CD4-positive, alpha-beta T cell (primary cell): Measurements from ENCODE around the gene HELZ. TPM values are rescaled to one million over a fixed set of nuclear protein-coding genes. Genes with fewer than 3 reads are reported as not detected.

ENCODE experiments used
- ATAC-seq: fragments of 200-7000 bp; cut with Tn5 transposase; one replicate; pipeline ENCODE4 v1.10.0; 2022; ENCODE audit warnings: mild to moderate bottlenecking; ENCODE audit not compliant: poor library complexity
- CTCF ChIA-PET: fragments of 350-600 bp; sonication (Branson Sonifier 250); formaldehyde crosslinking; loops from one replicate; lab custom pipeline; 2021; ENCODE audit warnings: antibody characterized with exemption, inconsistent platforms; lab: Charles Lee
- POLR2A ChIA-PET: fragments of 350-600 bp; sonication (Branson Sonifier 250); formaldehyde crosslinking; loops from one replicate; lab custom pipeline; 2021; ENCODE audit warnings: antibody characterized with exemption, inconsistent platforms; lab: Charles Lee
- DNase-seq, 14 experiments: peaks; one replicate each; pipeline ENCODE4 v3.0.0-alpha.2; 2013 to 2020; ENCODE audit warnings: mixed read lengths in 2 of 14
- H3K27ac ChIP-seq, 2 donors: one replicate each; pipeline versions ENCODE4 v1.5.1 to v1.7.0; 2013; ENCODE audit warnings: low read length in 2 of 2, low read depth in 1 of 2, mild to moderate bottlenecking in 1 of 2
- H3K27me3 ChIP-seq, 2 experiments: 1 replicate in 1 of 2; 2 replicates in 1 of 2; pipeline versions ENCODE4 v1.6.1 to v1.7.0; 2013; ENCODE audit warnings: low read length in 2 of 2, control low read depth in 1 of 2, mild to moderate bottlenecking in 1 of 2, moderate library complexity in 1 of 2; ENCODE audit not compliant: insufficient read depth in 2 of 2, control insufficient read depth in 1 of 2
- H3K36me3 ChIP-seq: one replicate; pipeline ENCODE4 v1.6.1; 2013; ENCODE audit warnings: low read length, control low read depth; ENCODE audit not compliant: insufficient read depth
- H3K4me1 ChIP-seq: one replicate; pipeline ENCODE4 v1.6.1; 2013; ENCODE audit warnings: low read length, control low read depth; ENCODE audit not compliant: insufficient read depth
- H3K4me3 ChIP-seq: one replicate; pipeline ENCODE4 v1.5.1; 2013; ENCODE audit warnings: mild to moderate bottlenecking, low read length, moderate library complexity
- H3K9me3 ChIP-seq, 2 experiments: 1 replicate in 1 of 2; 2 replicates in 1 of 2; pipeline versions ENCODE4 v1.6.1 to v1.7.0; 2013; ENCODE audit warnings: low read length in 2 of 2, mild to moderate bottlenecking in 2 of 2, control low read depth in 1 of 2, moderate library complexity in 1 of 2; ENCODE audit not compliant: control insufficient read depth in 1 of 2, insufficient read depth in 1 of 2
- H3K27ac Mint-ChIP-seq: one replicate; pipeline ENCODE4 v1.8.0; 2020; ENCODE audit warnings: mixed read lengths
- H3K27me3 Mint-ChIP-seq: one replicate; pipeline ENCODE4 v1.8.0; 2021; ENCODE audit warnings: mixed read lengths
- H3K36me3 Mint-ChIP-seq: one replicate; pipeline ENCODE4 v1.8.0; 2021; ENCODE audit warnings: low read depth, mixed read lengths
- H3K4me1 Mint-ChIP-seq: one replicate; pipeline ENCODE4 v1.8.0; 2021; ENCODE audit warnings: low read depth, mixed read lengths
- H3K4me3 Mint-ChIP-seq: one replicate; pipeline ENCODE4 v1.8.0; 2020; ENCODE audit warnings: mild to moderate bottlenecking, mixed read lengths
- H3K9me3 Mint-ChIP-seq: one replicate; pipeline ENCODE4 v1.8.0; 2020; ENCODE audit warnings: mixed read lengths
- intact Hi-C, 2 experiments: fragments of 100-400 bp; cut with DNase I in 1 of 2; cut with micrococcal nuclease in 1 of 2; formaldehyde crosslinking; loops; one replicate each; pipeline versions ENCODE4 v1.15.1 to v1.9.0; 2023 to 2025; cut with DNase I, micrococcal nuclease
- total RNA-seq, 174 experiments: library from RNA in 2 of 174; stranded (reverse) in 2 of 174; gene quantifications; one replicate each; pipeline ENCODE4 v1.2.3 and lab custom pipeline; 2021 to 2026
- TF ChIP-seq, protein P1 (sequence below): fragments of 200-600 bp; IDR thresholded peaks from one replicate; pipeline ENCODE4 v1.8.0; 2022; ENCODE audit warnings: antibody characterized with exemption, mild to moderate bottlenecking

The HELZ gene
- total RNA-seq, 2 experiments from 2014 or later = 94.8 to 107 TPM

DNA sequence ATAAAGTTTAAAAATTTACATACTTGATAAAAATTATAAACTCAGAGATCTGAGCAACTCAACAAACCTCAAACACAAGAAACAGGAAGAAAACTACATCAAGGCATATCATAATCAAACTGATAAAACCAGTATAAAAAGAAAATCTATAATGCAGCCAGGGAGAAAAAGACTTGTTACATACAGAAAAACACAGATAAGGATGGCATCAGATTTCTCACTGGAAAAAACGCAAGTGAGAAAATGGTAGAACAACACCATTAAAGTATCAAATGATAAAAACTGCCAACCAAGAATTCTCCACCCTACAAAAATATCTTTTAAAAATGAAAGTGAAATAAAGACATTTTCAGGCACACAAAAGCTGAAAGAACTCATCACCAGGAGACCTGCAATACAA, 129.6 kb downstream of the HELZ start:
- Mint-ChIP-seq H3K9me3 (peaks cover 6% of the 10 kb centered on the region), H3K36me3 (peaks cover 97% of the 10 kb centered on the region), H3K27ac (peak overlapping the region; percentile 45), H3K4me3 (no peak overlapping the region), H3K27me3 (no peaks in the 10 kb centered on the region), H3K4me1 (peaks cover 9% of the 10 kb centered on the region)
- ChIA-PET CTCF (no interaction called here), POLR2A (no interaction called here)
- Histone ChIP-seq H3K4me1 (no peaks in the 10 kb centered on the region), H3K27me3 (no peaks in the 10 kb centered on the region), H3K4me3 (no peak overlapping the region), H3K27ac (no peak overlapping the region), H3K36me3 (peaks cover 85% of the 10 kb centered on the region), H3K9me3 (peaks cover 8 to 10% of the 10 kb centered on the region in 2 experiments)
- DNase-seq = no peak
- TF ChIP-seq, protein P1, sequence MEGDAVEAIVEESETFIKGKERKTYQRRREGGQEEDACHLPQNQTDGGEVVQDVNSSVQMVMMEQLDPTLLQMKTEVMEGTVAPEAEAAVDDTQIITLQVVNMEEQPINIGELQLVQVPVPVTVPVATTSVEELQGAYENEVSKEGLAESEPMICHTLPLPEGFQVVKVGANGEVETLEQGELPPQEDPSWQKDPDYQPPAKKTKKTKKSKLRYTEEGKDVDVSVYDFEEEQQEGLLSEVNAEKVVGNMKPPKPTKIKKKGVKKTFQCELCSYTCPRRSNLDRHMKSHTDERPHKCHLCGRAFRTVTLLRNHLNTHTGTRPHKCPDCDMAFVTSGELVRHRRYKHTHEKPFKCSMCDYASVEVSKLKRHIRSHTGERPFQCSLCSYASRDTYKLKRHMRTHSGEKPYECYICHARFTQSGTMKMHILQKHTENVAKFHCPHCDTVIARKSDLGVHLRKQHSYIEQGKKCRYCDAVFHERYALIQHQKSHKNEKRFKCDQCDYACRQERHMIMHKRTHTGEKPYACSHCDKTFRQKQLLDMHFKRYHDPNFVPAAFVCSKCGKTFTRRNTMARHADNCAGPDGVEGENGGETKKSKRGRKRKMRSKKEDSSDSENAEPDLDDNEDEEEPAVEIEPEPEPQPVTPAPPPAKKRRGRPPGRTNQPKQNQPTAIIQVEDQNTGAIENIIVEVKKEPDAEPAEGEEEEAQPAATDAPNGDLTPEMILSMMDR = no peak
- no peak for ATAC-seq
- intact Hi-C loops = no loop called here

DNA sequence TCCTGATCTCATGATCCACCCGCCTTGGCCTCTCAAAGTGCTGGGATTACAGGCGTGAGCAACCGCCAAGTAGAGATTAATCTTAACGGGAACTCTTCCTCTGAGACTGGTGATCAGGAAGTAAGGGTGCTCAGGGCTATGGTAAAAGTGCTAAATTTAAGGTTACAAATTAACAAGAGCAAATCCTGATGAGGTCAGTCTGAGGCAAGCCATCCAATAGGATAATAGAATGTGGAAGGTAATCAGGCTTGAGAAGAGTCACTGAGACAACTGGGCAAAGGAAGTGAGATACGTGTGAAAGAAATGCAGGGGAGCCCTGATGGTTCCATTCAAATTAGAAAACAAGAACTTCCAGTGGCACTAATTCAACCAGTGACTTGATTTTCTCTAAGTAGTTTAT, 131.5 kb downstream of the HELZ start:
- H3K27ac ChIP-seq = no peak overlapping the region
- H3K4me1 ChIP-seq = no peaks in the 10 kb centered on the region
- H3K27me3 ChIP-seq = no peaks in the 10 kb centered on the region
- DNase-seq (no peak), ATAC-seq (no peak)
- Mint-ChIP-seq H3K4me3 (no peak overlapping the region), H3K9me3 (peaks cover 6% of the 10 kb centered on the region), H3K27me3 (no peaks in the 10 kb centered on the region), H3K36me3 (peaks cover 96% of the 10 kb centered on the region), H3K27ac (no peak overlapping the region), H3K4me1 (peaks cover 9% of the 10 kb centered on the region)
- H3K9me3 ChIP-seq = peaks cover 8 to 10% of the 10 kb centered on the region in 2 experiments
- ChIA-PET POLR2A (no interaction called here), CTCF (no interaction called here)
- no peak overlapping the region for H3K4me3 ChIP-seq
- TF ChIP-seq, protein P1 = no peak
- peaks cover 81% of the 10 kb centered on the region for H3K36me3 ChIP-seq
- intact Hi-C loops = no loop called here

DNA sequence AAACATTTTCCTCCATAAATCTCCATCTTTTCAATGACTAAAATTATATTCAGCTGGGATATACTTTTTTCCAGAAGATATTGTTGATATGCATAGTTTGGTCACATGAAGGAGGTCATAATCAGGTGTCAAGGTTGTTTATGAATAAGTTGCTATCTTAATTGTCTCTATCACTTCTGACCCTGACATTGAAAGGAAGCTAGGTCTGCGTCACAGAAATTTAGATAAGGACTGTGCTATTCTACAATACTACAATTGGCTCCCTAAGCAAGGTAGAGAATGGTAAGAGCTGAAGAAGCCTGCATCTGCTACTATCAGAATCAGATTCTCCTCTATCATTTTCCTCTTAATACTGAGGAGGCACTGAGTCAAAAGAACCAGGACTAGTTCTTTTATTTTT, 133.2 kb downstream of the HELZ start:
- intact Hi-C loops = no loop called here
- Mint-ChIP-seq H3K27ac (no peak overlapping the region), H3K9me3 (peaks cover 6% of the 10 kb centered on the region), H3K4me3 (no peak overlapping the region), H3K36me3 (peaks cover 98% of the 10 kb centered on the region), H3K4me1 (peaks cover 15% of the 10 kb centered on the region), H3K27me3 (no peaks in the 10 kb centered on the region)
- H3K4me1 ChIP-seq = no peaks in the 10 kb centered on the region
- no peak overlapping the region for H3K27ac ChIP-seq
- ATAC-seq = no peak
- H3K4me3 ChIP-seq = no peak overlapping the region
- peaks cover 87% of the 10 kb centered on the region for H3K36me3 ChIP-seq
- ChIA-PET CTCF (no interaction called here), POLR2A (no interaction called here)
- H3K27me3 ChIP-seq = no peaks in the 10 kb centered on the region
- no peak for DNase-seq
- TF ChIP-seq, protein P1 = no peak
- H3K9me3 ChIP-seq = peaks cover 3 to 5% of the 10 kb centered on the region in 2 experiments
